AG09319 (cell line): ENCODE measurements around the gene MRPL46.
A peak's percentile ranks its signal among the peaks of the same experiment; 100 is the strongest.

ENCODE experiments used
- DNase-seq: peaks from one replicate; pipeline ENCODE4 v3.0.0-alpha.2; 2010; ENCODE audit warnings: low read depth; ENCODE audit errors: extremely low read depth
- CTCF ChIP-seq: IDR thresholded peaks from 2 replicates; pipeline ENCODE4 v1.5.1; 2011; ENCODE audit warnings: low read depth, mild to moderate bottlenecking, inconsistent platforms, low read length, moderate library complexity

The MRPL46 gene

GRCh38 chr15:88490036-88490435 lies 22.8 kb upstream of the MRPL46 start:
- DNase-seq = no peak
- no peak for TF ChIP-seq CTCF

GRCh38 chr15:88489321-88489720 lies 22.1 kb upstream of the MRPL46 start:
- DNase-seq = no peak

GRCh38 chr15:88487796-88488523 lies 20.8 kb upstream of the MRPL46 start:
- TF ChIP-seq CTCF = no peak
- no peak for DNase-seq

More at GRCh38 chr15:88489321-88489720, 22.1 kb upstream of the MRPL46 start:
- no peak for TF ChIP-seq CTCF

GRCh38 chr15:88487178-88487795 lies 20.1 kb upstream of the MRPL46 start:
- DNase-seq = no peak
- TF ChIP-seq CTCF = no peak; the same call in 1 of the 2 replicates

GRCh38 chr15:88484682-88485331 lies 17.6 kb upstream of the MRPL46 start:
- TF ChIP-seq CTCF = no peak
- DNase-seq = peak; percentile 40

GRCh38 chr15:88482263-88482662 lies 15.1 kb upstream of the MRPL46 start:
- no peak for TF ChIP-seq CTCF
- DNase-seq = no peak

GRCh38 chr15:88480981-88481380 lies 13.8 kb upstream of the MRPL46 start:
- TF ChIP-seq CTCF = no peak
- DNase-seq = no peak
